ENCODE measurements around the gene MAN1B1.

MAN1B1 gene

GRCh38 chr9:137065336-137065967 is 21.3 kb upstream of the MAN1B1 start:
- TF ChIP-seq CTCF (IDR thresholded peaks at IDR 0.05; ENCODE audit: insufficient read depth, missing control alignments): no peak
- FAIRE-seq (no peak), DNase-seq (ENCODE audit: insufficient read length, low spot score) (no peak)

GRCh38 chr9:137066096-137066861 is 20.5 kb upstream of the MAN1B1 start:
- DNase-seq (ENCODE audit: insufficient read length, low spot score): no peak
- no peak for TF ChIP-seq CTCF (IDR thresholded peaks at IDR 0.05; ENCODE audit: insufficient read depth, missing control alignments)
- no peak for FAIRE-seq

- peak; percentile 72 for TF ChIP-seq CTCF (IDR thresholded peaks at IDR 0.05; ENCODE audit: insufficient read depth, missing control alignments)
- no peak for FAIRE-seq
- DNase-seq (ENCODE audit: insufficient read length, low spot score): no peak
Measured at GRCh38 chr9:137067860-137068538, 18.8 kb upstream of the MAN1B1 start.

- DNase-seq (ENCODE audit: insufficient read length, low spot score) (no peak), FAIRE-seq (no peak)
- no peak for TF ChIP-seq CTCF (IDR thresholded peaks at IDR 0.05; ENCODE audit: insufficient read depth, missing control alignments)
Measured at GRCh38 chr9:137068539-137069507, 18.0 kb upstream of the MAN1B1 start.

- no peak for TF ChIP-seq CTCF (IDR thresholded peaks at IDR 0.05; ENCODE audit: insufficient read depth, missing control alignments)
- DNase-seq (ENCODE audit: insufficient read length, low spot score) (no peak), FAIRE-seq (no peak)
Measured at GRCh38 chr9:137069508-137070091, 17.2 kb upstream of the MAN1B1 start.

GRCh38 chr9:137070201-137070905 is 16.4 kb upstream of the MAN1B1 start, which contains the start of gene SAPCD2:
Gene SAPCD2, minus strand, starts transcription at chr9:137070557. Its CDS starts 97 bp downstream, at chr9:137070460.
- DNase-seq (ENCODE audit: insufficient read length, low spot score) (no peak), FAIRE-seq (no peak)
- TF ChIP-seq CTCF (IDR thresholded peaks at IDR 0.05; ENCODE audit: insufficient read depth, missing control alignments): no peak
